HEK293 (cell line): ENCODE results near the gene CCN2.
A peak's percentile ranks its signal among the peaks of the same experiment; 100 is the strongest.
"Not testable (repeated sequence)": the region's sequence is repeated elsewhere in the genome, so short reads cannot be mapped to it uniquely, and the experiment has no call there.

Experiments used
- CTCF ChIA-PET: fragments of 350-600 bp; formaldehyde crosslinking; extraction: SDS; loops from one replicate; lab custom pipeline; 2021; ENCODE audit warnings: antibody characterized with exemption; lab: Yijun Ruan, JAX
- POLR2A ChIA-PET: fragments of 300-600 bp; formaldehyde crosslinking; extraction: SDS; loops from one replicate; lab custom pipeline; 2020; ENCODE audit warnings: antibody characterized with exemption, inconsistent platforms; lab: Yijun Ruan, JAX
- H3K27ac ChIP-seq: fragments of 200-500 bp; sonication (Bioruptor generic); 2 replicates; pipeline ENCODE4 v1.5.1; 2014; ENCODE audit warnings: low read depth, low read length, control low read depth, inconsistent platforms; ENCODE audit errors: extremely low read depth
- H3K36me3 ChIP-seq, 2 experiments: fragments of 200-500 bp in 1 of 2; sonication (Bioruptor generic) in 1 of 2; 1 replicate in 1 of 2; 2 replicates in 1 of 2; pipeline ENCODE4 v1.5.1; 2014 to 2017; ENCODE audit warnings: inconsistent platforms in 2 of 2, low read length in 2 of 2; ENCODE audit not compliant: control insufficient read depth in 2 of 2, insufficient read depth in 1 of 2
- H3K4me1 ChIP-seq: fragments of 200-500 bp; sonication (Bioruptor generic); 2 replicates; pipeline ENCODE4 v1.5.1; 2014; ENCODE audit warnings: mild to moderate bottlenecking, low read length, inconsistent platforms; ENCODE audit not compliant: control insufficient read depth, insufficient read depth
- H3K4me3 ChIP-seq: 2 replicates; pipeline ENCODE4 v1.5.1; 2011; ENCODE audit warnings: low read depth, mild to moderate bottlenecking, control low read depth, low read length, moderate library complexity
- H3K9me3 ChIP-seq: fragments of 200-500 bp; sonication (Bioruptor generic); 2 replicates; pipeline ENCODE4 v1.5.1; 2014; ENCODE audit warnings: low read depth, low read length, inconsistent platforms; ENCODE audit not compliant: control insufficient read depth, insufficient read depth
- CTCF ChIP-seq: fragments of 450-650 bp; formaldehyde crosslinking; IDR thresholded peaks from 2 replicates; pipeline ENCODE4 v1.5.1; 2016; ENCODE audit warnings: missing biosample characterization, missing genetic modification characterization
- FEZF1 ChIP-seq: fragments of 450-650 bp; formaldehyde crosslinking; IDR thresholded peaks from 2 replicates; pipeline ENCODE4 v1.5.1; 2016; ENCODE audit warnings: missing biosample characterization, missing genetic modification characterization
- OVOL3 ChIP-seq: fragments of 450-650 bp; formaldehyde crosslinking; IDR thresholded peaks from 2 replicates; pipeline ENCODE4 v1.5.1; 2016; ENCODE audit warnings: missing biosample characterization, missing genetic modification characterization
- ZNF132 ChIP-seq: fragments of 450-650 bp; formaldehyde crosslinking; IDR thresholded peaks from 2 replicates; pipeline ENCODE4 v1.5.1; 2017; ENCODE audit warnings: missing biosample characterization, missing genetic modification characterization, borderline replicate concordance
- ZNF174 ChIP-seq: fragments of 450-650 bp; formaldehyde crosslinking; IDR thresholded peaks from 2 replicates; pipeline ENCODE4 v1.5.0; 2017; ENCODE audit warnings: missing biosample characterization, mild to moderate bottlenecking, missing genetic modification characterization
- ZNF175 ChIP-seq: fragments of 450-650 bp; formaldehyde crosslinking; IDR thresholded peaks from 2 replicates; pipeline ENCODE4 v1.5.1; 2016; ENCODE audit warnings: missing biosample characterization, missing genetic modification characterization
- ZNF350 ChIP-seq: fragments of 450-650 bp; formaldehyde crosslinking; IDR thresholded peaks from 2 replicates; pipeline ENCODE4 v1.5.0; 2017; ENCODE audit warnings: missing biosample characterization, mild to moderate bottlenecking, missing genetic modification characterization
- ZNF501 ChIP-seq: fragments of 450-650 bp; formaldehyde crosslinking; IDR thresholded peaks from 2 replicates; pipeline ENCODE4 v1.5.1; 2016; ENCODE audit warnings: missing biosample characterization, missing genetic modification characterization
- ZNF518A ChIP-seq: fragments of 450-650 bp; formaldehyde crosslinking; conservative IDR thresholded peaks from 2 replicates; pipeline ENCODE4 v1.5.1; 2016; ENCODE audit warnings: low read depth, missing biosample characterization, missing genetic modification characterization
- ZNF629 ChIP-seq: fragments of 450-650 bp; formaldehyde crosslinking; IDR thresholded peaks from 2 replicates; pipeline ENCODE4 v1.5.1; 2017; ENCODE audit warnings: missing biosample characterization, missing genetic modification characterization
- ZNF654 ChIP-seq: fragments of 450-650 bp; formaldehyde crosslinking; IDR thresholded peaks from 2 replicates; pipeline ENCODE4 v1.5.1; 2016; ENCODE audit warnings: low read depth, missing biosample characterization, missing genetic modification characterization
- ZNF660 ChIP-seq: fragments of 450-650 bp; IDR thresholded peaks from 2 replicates; pipeline ENCODE4 v1.5.1; 2018; ENCODE audit warnings: missing biosample characterization, mild to moderate bottlenecking, missing genetic modification characterization

Gene CCN2

GRCh38 chr6:131916847-131917246, 34.3 kb downstream of the CCN2 start (continued):
- no peak for TF ChIP-seq ZNF518A
- TF ChIP-seq ZNF132 = no peak

GRCh38 chr6:131916091-131916796, 34.9 kb downstream of the CCN2 start:
- H3K9me3 ChIP-seq, H3K36me3 ChIP-seq, H3K4me1 ChIP-seq, H3K4me3 ChIP-seq, POLR2A ChIA-PET, H3K27ac ChIP-seq: not testable (repeated sequence)
- CTCF ChIA-PET = interaction anchor here (0.5 to 9.9 kb wide), 36 partner anchors 8 to 1132 kb away, joined by 3 to 188 read pairs (median 7); no protein-coding TSS in a partner anchor

GRCh38 chr6:131914967-131915751, 36.0 kb downstream of the CCN2 start:
- Histone ChIP-seq H3K27ac (no peak overlapping the region), H3K9me3 (no peaks in the 10 kb centered on the region), H3K4me3 (no peak overlapping the region), H3K4me1 (no peaks in the 10 kb centered on the region), H3K36me3 (no peaks in the 10 kb centered on the region)
- peak; percentile 72 for TF ChIP-seq CTCF
- no peak for TF ChIP-seq OVOL3 (tag by site-specific recombination)
- TF ChIP-seq ZNF175 (tag by site-specific recombination) = no peak
- no peak for TF ChIP-seq ZNF629 (tag by site-specific recombination)
- peak; percentile 96 for TF ChIP-seq ZNF654 (tag by site-specific recombination)
- TF ChIP-seq ZNF660 (tag by site-specific recombination) = 0 out of 2 replicates have a peak, but pooled peaks have one; percentile 50
- no peak for TF ChIP-seq FEZF1 (tag by site-specific recombination)
- no peak for TF ChIP-seq ZNF174
- 0 out of 2 replicates have a peak, but pooled peaks have one; percentile 18 for TF ChIP-seq ZNF350 (tag by site-specific recombination)
- ChIA-PET CTCF (interaction anchor here (0.6 to 9.9 kb wide), 93 partner anchors 9 to 1977 kb away, joined by 3 to 188 read pairs (median 4); partner anchors contain the start of gene MED23), POLR2A (no interaction called here)

- Histone ChIP-seq H3K36me3 (no peaks in the 10 kb centered on the region), H3K4me1 (no peaks in the 10 kb centered on the region), H3K27ac (no peak overlapping the region), H3K4me3 (no peak overlapping the region), H3K9me3 (no peaks in the 10 kb centered on the region)
- ChIA-PET CTCF (interaction anchor here (0.6 to 9.9 kb wide), 40 partner anchors 10 to 1978 kb away, joined by 3 to 188 read pairs (median 6); no protein-coding TSS in a partner anchor), POLR2A (no interaction called here)
- no peak for TF ChIP-seq ZNF501 (tag by site-specific recombination)
These were observed 36.9 kb downstream of the CCN2 start for GRCh38 chr6:131914234-131914633.
